ENCODE measurements around the gene ARSI.

ARSI gene

GRCh38 chr5:150339165-150339564, 36.5 kb upstream of the ARSI start:
- H3K27ac ChIP-seq, result no peak overlapping the region

DNA sequence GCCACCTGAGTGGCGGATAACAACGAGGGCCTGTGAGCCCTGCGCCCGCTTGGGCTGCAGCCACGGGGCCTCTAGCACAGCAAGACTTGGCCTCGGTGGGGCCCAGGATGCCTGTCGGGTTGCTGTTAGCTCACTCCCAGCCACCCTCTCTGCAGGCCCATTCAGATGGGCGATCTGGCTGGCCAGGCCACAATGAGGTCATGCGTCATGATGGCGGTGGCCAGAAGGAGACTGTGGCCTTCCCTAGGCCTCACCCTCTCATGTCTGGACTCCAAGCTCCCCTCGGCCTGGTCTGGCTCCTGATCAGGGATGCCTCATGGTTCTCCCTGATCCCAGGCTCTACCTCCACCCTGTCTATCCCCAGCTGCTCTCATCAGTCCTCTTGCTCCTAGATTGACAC, 35.8 kb upstream of the ARSI start:
- no peak overlapping the region for H3K27ac ChIP-seq
- no peak for TF ChIP-seq ZFX (IDR thresholded peaks at IDR 0.05; ENCODE audit: borderline replicate concordance)
- TF ChIP-seq CTCF (IDR thresholded peaks at IDR 0.05), result no peak

More at GRCh38 chr5:150339165-150339564, 36.5 kb upstream of the ARSI start:
- no peak for TF ChIP-seq ZFX (IDR thresholded peaks at IDR 0.05; ENCODE audit: borderline replicate concordance)
- TF ChIP-seq CTCF (IDR thresholded peaks at IDR 0.05), result no peak

DNA sequence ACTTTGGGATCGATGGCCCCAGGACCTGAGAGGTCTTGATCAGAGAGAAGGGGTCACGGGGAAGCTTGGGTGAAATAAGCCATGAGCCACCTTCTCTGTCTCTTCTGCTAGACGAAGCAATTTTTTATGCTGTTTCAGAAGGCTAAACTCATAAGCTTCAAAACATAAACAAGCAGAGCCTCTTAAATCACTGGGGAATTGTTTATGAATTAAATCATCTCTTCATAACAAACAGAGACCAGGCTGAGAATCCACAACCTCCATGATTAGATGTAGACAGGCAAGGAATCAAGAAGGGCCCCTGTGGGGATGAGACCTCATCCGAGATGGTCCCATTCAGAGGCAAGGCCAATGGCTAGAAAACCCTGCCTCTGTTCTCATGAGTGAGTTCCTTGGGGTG, 33.1 kb upstream of the ARSI start:
- no peak overlapping the region for H3K27ac ChIP-seq
- TF ChIP-seq CTCF (IDR thresholded peaks at IDR 0.05) (no peak), ZFX (IDR thresholded peaks at IDR 0.05; ENCODE audit: borderline replicate concordance) (no peak)

DNA sequence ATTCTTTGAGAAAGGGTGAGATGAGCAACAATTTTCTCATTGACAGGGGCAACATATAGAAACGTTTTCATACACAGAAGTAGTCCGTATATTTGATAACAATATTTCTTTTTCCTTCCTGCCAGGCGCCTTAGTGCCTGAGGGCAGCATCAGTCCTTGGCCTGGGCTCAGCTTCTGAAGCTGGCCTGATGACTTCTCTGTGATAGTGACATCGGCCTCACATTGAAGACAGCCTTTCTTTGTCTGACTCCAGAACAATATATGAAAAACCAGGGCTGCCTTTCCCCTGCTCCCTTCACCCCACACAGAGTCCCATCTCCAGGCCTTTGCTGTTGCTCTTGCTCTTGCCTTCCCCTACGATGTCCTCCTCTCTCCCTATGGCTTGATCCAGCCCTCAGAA, 30.7 kb upstream of the ARSI start:
- TF ChIP-seq CTCF (IDR thresholded peaks at IDR 0.05), result no peak
- no peak for TF ChIP-seq ZFX (IDR thresholded peaks at IDR 0.05; ENCODE audit: borderline replicate concordance)
- H3K27ac ChIP-seq, result no peak overlapping the region

DNA sequence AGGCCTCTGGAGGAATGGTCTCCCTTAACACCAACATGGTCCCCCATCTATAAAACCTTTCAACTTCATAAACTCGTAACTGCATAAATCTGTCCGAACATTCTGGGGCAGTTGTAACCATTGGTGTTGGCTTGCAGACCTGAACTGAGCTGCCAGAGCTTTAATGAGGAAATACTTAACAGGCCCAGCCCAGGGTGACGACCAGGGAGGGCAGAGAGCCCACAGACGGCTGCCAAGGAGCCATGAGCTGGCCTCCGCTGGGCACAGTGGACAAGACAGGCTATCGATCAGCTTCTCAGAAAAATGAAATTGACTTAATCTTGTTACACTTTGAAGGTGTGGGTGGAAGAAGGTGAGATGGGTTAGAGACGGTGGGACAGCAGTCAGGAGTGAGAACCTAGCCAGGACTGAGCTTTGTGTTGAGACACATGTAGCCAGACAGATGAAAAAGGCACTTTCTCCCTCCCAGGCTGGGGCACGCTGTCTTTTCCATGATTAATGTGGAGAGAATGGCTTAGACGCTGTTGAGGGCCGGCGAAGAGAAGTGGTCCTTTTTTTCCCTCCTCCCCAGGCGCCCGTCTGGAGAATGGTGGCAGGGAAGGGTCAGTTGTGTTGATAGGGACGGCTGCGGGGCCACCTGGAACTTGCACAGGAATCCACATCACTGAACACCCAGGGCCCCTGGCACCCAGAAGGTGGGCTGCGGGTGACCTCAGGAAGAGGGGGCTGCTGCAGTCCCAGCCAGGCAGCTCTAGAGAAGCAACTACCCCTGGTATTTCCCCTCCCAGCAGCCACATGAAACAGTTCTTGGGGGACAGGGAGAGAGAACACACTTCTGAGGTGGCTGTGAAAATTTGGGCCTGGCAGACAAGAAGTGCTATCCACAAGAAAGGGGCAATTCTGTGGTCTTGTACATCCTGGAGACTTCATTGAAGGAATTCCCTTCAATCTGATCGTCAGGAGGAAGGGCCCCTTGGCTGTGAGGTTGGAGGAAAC, 27.5 kb upstream of the ARSI start:
- TF ChIP-seq CTCF (IDR thresholded peaks at IDR 0.05), result no peak
- TF ChIP-seq ZFX (IDR thresholded peaks at IDR 0.05; ENCODE audit: borderline replicate concordance), result no peak

DNA sequence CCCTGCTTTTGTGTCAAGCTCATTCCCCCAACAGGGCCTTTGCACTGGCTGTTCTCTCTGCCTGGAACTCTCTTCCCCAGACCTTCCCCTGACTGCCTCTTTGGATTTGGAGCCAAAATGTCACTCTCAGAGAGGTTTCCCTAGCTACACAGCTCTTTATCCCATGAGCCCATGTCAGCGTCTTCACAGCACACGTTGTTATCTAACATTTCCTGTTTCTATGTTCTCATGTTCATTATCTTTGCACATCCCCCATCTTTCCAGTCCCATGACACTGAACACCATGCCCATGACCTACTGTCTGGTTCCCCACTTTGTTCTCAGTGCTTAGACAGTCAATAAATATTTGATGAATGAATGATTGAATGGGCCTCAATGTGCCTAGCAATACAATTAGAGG, 26.3 kb upstream of the ARSI start:
- TF ChIP-seq ZFX (IDR thresholded peaks at IDR 0.05; ENCODE audit: borderline replicate concordance) (no peak), CTCF (IDR thresholded peaks at IDR 0.05) (no peak)
- no peak overlapping the region for H3K27ac ChIP-seq

More for the DNA sequence above, 27.5 kb upstream of the ARSI start:
- H3K27ac ChIP-seq, result no peak overlapping the region

- H3K27ac ChIP-seq, result no peak overlapping the region
- TF ChIP-seq CTCF (IDR thresholded peaks at IDR 0.05), result no peak
- no peak for TF ChIP-seq ZFX (IDR thresholded peaks at IDR 0.05; ENCODE audit: borderline replicate concordance)
These were observed 25.8 kb upstream of the ARSI start for GRCh38 chr5:150328515-150328914.
